CD4-positive, alpha-beta T cell treated with Interleukin-15 for 4 hours (primary cell): Measurements from ENCODE around the gene SEC24B.
"Not testable (repeated sequence)": the region's sequence is repeated elsewhere in the genome, so short reads cannot be mapped to it uniquely, and the experiment has no call there.

Experiments
- DNase-seq: peaks from one replicate; pipeline ENCODE4 v3.0.0-alpha.2; 2020; ENCODE audit warnings: low spot score

The SEC24B gene

GRCh38 chr4:109506890-109507289, 73.3 kb downstream of the SEC24B start:
- no peak for DNase-seq

- no peak for DNase-seq
Measured at GRCh38 chr4:109510687-109511086, 77.1 kb downstream of the SEC24B start.

- DNase-seq = no peak
Measured at GRCh38 chr4:109511414-109511813, 77.8 kb downstream of the SEC24B start.

- DNase-seq = not testable (repeated sequence)
Measured at GRCh38 chr4:109513368-109513767, 79.8 kb downstream of the SEC24B start.

GRCh38 chr4:109532182-109532581, 98.6 kb downstream of the SEC24B start:
- DNase-seq = no peak

GRCh38 chr4:109545401-109545800, 111.8 kb downstream of the SEC24B start:
- DNase-seq = no peak

GRCh38 chr4:109547394-109547793, 113.8 kb downstream of the SEC24B start:
- DNase-seq = no peak

GRCh38 chr4:109548655-109549054, 115.0 kb downstream of the SEC24B start:
- DNase-seq = peak; percentile 32

- no peak for DNase-seq
Measured at GRCh38 chr4:109552237-109552636, 118.6 kb downstream of the SEC24B start.

- DNase-seq = no peak
Measured at GRCh38 chr4:109553130-109553529, 119.5 kb downstream of the SEC24B start.

- DNase-seq = no peak
Measured at GRCh38 chr4:109554971-109555370, 121.4 kb downstream of the SEC24B start.

- DNase-seq = no peak
Measured at GRCh38 chr4:109557433-109557832, 123.8 kb downstream of the SEC24B start.

- DNase-seq = peak; percentile 19
Measured at GRCh38 chr4:109558095-109558494, 124.5 kb downstream of the SEC24B start.

- DNase-seq = peak; percentile 28
Measured at GRCh38 chr4:109559625-109559982, 126.0 kb downstream of the SEC24B start.

GRCh38 chr4:109559983-109560686, 126.5 kb downstream of the SEC24B start, which contains the start of gene MCUB:
Gene MCUB, plus strand, starts transcription at chr4:109560246. Its CDS starts 92 bp downstream, at chr4:109560338.
- peak; percentile 88 for DNase-seq

- peak; percentile 69 for DNase-seq
Measured at GRCh38 chr4:109560687-109561461, 127.3 kb downstream of the SEC24B start.

- DNase-seq = no peak
Measured at GRCh38 chr4:109562457-109563239, 129.0 kb downstream of the SEC24B start.

GRCh38 chr4:109571494-109571893, 137.9 kb downstream of the SEC24B start:
- DNase-seq = no peak

- DNase-seq = no peak
Measured at GRCh38 chr4:109572154-109572553, 138.5 kb downstream of the SEC24B start.

- DNase-seq = peak; percentile 29
Measured at GRCh38 chr4:109574443-109574850, 140.8 kb downstream of the SEC24B start.

- peak; percentile 14 for DNase-seq
Measured at GRCh38 chr4:109574931-109575804, 141.6 kb downstream of the SEC24B start.

GRCh38 chr4:109576462-109576861, 142.8 kb downstream of the SEC24B start:
- DNase-seq = no peak
